Measurements from ENCODE around the gene NRARP.

GRCh38 chr9:137326445-137327065 lies 24.5 kb upstream of the NRARP start:
- TF ChIP-seq CREB1 (IDR thresholded peaks at IDR 0.05) (no peak), CREB1 (CRISPR knock-in tag; IDR thresholded peaks at IDR 0.05) (no peak), MYNN (CRISPR knock-in tag; IDR thresholded peaks at IDR 0.05; ENCODE audit: low read depth) (no peak), CTCF (CRISPR knock-in tag; IDR thresholded peaks at IDR 0.05) (no peak), HCFC1 (IDR thresholded peaks at IDR 0.05; ENCODE audit: low read depth, low read length) (no peak), ZNF513 (CRISPR knock-in tag; conservative IDR thresholded peaks at IDR 0.05) (no peak), ATF2 (CRISPR knock-in tag; IDR thresholded peaks at IDR 0.05) (no peak), ZNF510 (CRISPR knock-in tag; IDR thresholded peaks at IDR 0.05; ENCODE audit: low read depth) (no peak), REST (IDR thresholded peaks at IDR 0.05; ENCODE audit: borderline replicate concordance in 1 of 2, low read depth in 1 of 2, low read length in 2 of 2) (no peak), USF2 (IDR thresholded peaks at IDR 0.05; ENCODE audit: low read depth, low read length) (no peak), USF2 (CRISPR knock-in tag; IDR thresholded peaks at IDR 0.05; ENCODE audit: borderline replicate concordance) (no peak), SMAD3 (CRISPR knock-in tag; IDR thresholded peaks at IDR 0.05) (no peak), POLR2A (IDR thresholded peaks at IDR 0.05; ENCODE audit: insufficient read depth in 1 of 2, low read depth in 2 of 2, low read length in 2 of 2) (no peak)
